NCI-H2029 treated with DMSO at 0.1 percent for 48 hours (cell line): Measurements from ENCODE around the gene NUP188.

Experiments
- DNase-seq: peaks from one replicate; lab custom pipeline; 2025; lab: John Stamatoyannopoulos, UW

NUP188 gene

DNA sequence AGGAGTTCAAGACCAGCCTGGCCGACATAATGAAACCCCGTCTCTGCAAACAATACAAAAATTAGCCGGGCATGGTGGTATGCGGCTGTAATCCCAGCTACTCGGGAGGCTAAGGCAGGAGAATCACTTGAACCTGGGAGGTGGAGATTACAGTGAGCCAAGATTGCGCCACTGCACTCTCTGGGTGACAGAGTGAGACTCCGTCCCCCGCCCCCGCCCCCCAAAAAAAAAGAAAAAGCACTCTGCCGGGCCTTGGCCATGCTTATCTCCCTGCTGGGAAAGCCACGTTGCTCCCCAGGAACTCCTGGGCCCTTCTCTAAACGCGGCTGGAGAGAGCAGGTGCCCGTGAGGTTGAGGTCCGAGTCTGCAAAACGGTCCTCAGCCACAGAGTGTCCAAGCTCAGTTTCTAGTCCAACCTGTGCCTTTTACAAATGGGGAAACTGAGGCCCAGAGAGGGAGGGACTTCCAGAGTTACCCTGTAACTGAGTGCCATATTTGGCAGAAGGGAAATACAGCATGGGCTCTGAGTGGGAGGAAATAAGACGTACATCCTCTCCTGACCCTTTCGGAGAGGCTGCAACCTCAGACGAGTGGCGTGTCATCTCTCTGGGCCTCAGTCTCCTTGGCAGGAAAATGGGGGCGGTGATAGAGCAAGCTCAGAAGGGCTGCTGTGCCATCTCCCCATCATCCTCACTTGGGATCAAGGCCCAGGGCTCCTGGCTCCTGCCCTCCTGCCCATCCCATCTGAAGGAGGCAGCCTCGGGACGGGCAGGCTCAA lies 33.3 kb upstream of the NUP188 start:
- no peak for DNase-seq

GRCh38 chr9:128916204-128916603 lies 31.3 kb upstream of the NUP188 start:
- DNase-seq, result no peak

DNA sequence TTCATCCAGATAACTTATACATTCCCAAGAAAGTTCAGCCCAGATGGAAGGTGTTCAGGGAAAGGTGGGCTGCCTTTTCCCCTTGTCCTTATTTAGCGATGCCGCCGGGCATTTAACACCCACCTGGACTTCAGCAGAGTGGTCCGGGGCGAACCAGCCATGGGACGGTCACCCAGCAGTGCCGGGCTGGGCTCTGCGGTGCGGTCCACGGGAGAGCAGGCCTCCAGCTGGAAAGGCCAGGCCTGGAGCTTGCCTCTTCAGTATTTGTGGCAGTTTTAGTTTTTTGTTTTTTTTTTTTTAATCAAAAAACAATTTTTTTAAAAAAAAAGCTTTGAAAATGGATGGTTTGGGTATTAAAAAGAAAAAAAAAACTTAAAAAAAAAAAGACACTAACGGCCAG lies 30.8 kb upstream of the NUP188 start:
- DNase-seq, result no peak

- peak; percentile 77 for DNase-seq
Measured at GRCh38 chr9:128917151-128917849, 30.2 kb upstream of the NUP188 start.

DNA sequence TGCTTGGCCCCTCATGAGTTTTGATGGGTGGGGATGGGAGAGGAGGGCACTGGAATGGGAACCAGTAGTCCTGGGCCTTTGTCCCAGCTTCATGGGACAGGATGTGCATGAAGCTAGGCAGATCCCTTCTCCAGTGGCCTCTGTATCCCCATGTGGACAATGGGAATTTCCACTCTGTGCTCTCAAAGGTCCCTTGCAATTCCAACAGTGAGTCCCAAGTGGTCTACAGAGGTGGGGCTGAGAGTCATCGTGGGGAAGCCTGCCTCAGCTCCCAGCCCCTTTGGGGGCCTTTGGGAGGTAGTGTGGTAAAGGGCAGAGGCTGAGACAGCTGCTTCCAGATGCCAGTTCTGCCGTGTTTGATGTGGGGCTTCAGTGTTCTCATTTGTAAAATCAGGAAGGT lies 28.6 kb upstream of the NUP188 start:
- no peak for DNase-seq

DNA sequence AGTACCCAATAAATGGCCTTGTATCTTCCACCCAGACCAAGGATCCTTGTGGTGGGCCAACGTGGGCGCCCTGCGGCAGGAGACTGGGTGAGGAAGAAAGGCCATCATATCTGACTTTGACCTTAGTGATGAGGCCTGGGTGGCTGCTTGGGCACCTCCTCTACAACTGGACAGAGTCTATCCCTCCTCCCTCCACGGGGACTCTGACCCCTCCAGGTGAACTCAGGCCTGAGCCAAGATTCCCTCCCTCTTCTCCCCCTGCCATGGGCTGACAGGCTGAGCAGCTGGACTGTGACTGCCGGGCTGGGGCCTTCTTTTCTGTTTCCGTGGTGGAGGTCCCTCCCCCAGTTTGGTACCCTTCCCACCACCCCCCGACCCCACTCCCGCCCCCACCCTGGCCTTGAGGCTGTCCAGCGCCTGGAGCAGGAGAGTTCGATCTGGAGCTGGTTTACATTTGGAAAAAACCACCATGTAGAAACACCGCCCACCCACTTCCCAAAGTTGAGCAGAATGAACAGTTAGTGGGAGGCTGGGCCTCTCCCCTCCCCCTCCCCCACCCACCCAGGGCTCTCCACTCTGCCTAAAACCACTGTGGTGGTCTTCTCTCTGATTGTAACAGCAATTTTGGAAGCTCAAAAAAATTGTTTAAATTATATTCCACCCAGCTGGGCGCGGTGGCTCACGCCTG lies 28.0 kb upstream of the NUP188 start:
- no peak for DNase-seq

DNA sequence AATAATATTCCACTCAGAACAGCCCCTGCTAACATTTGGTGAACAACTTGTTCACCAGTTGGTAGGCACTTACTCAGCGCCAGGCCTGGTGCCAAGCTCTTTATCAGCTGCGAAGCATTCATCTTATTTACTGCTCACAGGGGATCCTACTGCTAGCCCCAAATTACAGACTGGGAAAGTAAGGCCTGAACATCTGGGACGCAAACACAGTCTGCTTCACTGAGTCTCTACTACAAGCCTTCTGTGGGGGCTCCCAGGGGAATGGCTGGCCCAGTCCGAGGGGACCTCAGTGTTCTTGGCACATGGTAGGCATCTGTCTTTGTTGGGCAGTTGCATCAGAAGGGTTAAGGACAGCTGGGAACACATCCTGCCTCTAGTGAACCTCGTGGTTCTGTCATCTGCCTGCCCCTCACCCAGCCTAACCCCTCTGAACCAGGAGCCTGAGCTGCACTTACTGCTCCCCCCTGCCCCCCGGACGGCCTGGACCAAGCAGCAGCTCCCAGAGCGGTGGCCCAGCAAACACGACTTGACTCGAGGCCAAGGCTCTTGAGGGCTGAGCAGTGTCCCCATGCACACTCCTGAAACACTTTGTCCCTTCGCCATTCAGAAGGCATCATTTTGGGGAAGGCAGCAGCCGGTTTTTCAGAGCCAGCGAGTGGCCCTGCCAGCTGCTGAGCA lies 27.0 kb upstream of the NUP188 start, which contains the start of gene PHYHD1:
Gene PHYHD1, plus strand, starts transcription at position 602 of the 678 bp plus-strand sequence. CDS start 1,342 bp downstream, outside the sequence.
- peak; percentile 85 for DNase-seq

DNA sequence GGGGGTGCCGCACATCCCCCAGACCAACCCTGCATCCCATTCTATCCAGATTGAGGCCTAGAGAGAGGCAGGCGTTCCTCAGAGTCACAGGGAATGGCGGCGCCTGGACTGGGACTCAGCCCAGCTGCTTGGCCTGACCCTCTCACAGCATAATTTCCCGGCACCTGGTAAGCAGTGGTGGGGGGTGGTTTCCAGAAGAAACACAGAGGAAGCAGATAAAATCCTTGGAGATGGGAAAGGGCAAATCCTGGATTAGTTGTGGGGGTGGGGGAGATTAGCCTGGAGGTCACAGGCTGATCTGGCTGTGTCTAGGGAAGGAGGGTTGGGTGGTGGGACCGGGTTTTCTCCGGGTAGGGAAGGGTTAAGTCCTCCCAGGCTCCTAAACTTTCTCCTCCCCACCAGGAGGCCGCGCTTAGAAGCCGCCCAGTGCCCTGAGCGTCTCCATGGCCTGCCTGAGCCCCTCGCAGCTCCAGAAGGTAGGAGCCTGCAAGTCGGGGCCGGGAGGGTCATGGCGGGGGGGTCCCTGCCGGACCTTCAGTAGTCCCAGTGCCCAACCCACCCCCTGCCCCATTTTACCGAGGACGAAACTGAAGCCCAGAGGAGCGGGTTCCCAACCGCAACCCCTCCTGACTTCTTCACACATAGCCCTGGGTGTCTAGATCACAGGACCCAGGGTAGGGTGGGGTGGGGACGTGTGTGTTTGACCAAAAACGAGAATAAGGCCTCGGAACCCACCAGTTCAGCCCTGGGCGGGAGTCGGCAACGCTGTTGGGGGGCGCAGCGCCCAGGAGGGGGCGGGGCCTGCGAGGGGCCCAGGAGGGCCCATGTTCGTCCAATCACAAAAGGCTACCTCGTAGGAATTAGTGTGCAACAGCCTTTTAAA lies 25.4 kb upstream of the NUP188 start:
- DNase-seq, result no peak

- DNase-seq, result no peak
Measured at GRCh38 chr9:128923493-128923883, 24.0 kb upstream of the NUP188 start.

DNA sequence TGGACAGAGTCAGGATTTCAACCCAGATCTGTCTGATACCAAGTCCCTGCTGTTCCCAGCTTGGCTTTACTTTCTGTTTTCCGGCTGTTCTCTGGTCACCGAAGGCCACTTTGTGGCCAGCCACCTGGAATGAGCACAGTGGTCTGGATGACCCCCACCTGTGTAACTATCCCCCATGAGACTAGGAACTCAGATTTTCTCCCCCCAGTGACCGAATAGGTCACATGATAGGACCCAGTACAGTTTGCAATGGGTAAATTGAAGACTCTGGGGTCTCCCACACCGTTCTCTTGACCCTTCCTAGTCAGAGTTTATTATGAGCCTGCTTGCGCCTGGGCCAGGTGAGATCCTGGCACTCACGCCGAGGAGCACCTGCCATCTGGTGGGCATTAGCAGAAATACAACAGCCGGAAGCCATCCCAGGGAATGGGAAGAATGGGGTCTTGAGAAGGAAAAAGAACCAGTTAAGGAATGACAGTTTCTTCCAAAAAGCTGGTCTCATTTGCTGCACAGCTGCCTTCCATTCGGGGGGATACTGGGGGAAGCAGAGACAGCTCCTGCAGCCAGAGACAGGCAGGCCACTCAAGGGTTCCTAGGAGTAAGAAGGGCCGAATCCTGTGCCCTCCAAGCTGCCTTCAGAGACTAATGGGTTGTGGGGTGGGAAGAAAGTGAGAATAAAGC lies 19.6 kb upstream of the NUP188 start:
- DNase-seq, result peak; percentile 36

GRCh38 chr9:128928624-128929023 lies 18.9 kb upstream of the NUP188 start:
- DNase-seq, result no peak

- DNase-seq, result no peak
Measured at GRCh38 chr9:128929560-128929959, 17.9 kb upstream of the NUP188 start.

DNA sequence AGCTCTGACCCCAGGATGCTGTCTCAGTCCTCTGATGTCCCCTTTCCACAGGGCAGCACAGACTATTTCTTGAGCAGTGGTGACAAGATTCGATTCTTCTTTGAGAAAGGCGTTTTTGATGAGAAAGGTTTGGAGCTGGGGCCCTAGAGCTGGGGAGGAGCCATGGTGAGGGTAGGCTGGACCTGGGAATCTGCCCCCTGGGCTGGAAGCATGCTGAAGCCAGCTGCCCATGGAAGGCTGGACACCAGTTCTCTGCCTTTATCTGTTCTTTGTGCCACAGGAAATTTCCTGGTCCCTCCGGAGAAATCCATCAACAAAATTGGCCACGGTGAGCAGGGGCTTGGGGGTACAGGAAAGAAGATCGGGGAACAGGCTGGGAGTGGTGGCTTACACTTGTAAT lies 13.8 kb upstream of the NUP188 start:
- no peak for DNase-seq

DNA sequence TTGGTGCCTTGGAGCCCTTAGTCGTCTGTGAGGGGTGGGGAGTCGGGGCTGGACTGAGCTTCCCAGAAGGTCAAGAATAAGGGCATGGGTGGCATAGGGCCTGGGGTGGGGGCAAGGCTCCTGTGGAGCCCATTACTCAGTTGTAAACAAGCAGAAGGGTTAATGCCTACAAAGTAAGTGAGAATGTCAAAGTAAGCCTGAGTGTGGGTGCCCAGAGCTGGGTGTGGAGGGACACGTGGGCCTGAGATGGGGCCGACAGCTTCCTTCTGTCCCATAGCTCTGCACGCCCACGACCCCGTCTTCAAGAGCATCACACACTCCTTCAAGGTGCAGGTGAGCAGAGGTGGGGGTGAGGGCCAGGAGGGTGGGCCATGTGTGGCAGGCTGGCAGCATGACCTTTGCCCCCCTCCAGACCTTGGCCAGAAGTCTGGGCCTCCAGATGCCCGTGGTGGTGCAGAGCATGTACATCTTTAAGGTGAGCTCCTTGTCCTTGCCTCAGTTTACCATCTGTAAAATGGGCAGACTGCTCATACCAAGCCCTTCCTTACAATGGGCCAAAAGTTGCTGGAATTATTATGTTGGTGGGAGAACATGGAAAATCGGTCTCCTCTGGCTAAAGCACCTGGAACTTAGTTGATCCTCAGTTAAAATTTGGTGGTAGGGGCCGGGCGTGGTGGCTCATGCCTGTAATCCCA lies 11.2 kb upstream of the NUP188 start:
- no peak for DNase-seq

DNA sequence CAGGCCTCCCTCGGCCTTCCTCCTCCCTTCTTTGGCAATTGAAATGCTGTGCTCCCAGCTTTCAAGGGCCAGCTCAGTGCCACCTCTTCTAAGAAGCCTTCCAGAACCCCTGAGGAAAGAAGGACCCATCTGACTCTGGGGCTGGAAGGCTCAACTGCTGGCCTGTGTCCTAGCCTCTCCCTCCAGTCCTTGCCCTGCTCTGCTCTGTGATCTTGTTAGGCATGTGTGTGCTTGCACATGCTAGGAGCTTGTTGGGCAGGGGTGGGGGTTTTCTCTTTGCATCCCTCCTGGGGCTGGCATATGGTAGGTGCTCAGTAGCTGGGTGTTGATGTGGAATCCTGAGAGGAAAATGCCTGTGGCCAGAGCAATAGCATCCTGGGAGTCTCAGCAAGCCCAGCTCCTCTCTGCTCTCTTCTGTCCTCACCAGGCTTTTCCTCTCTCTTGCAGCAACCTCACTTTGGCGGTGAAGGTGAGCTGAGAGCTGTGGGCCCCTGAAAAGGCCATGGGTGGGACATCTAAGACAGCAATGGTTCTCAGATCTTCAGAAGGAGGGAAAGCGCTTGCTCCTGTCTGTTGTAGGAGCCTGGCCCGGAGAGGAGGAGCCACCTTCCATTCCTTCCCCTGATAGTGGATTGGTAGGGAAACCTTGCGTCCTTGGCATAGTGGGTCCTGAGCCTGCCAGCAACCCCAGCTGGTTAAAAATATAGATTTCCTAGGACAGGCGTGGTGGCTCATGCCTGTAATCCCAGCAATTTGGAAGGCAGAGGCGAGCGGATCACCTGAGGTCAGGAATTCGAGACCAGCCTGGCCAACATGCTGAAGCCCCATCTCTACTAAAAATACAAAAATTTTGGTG lies 10.0 kb upstream of the NUP188 start:
- no peak for DNase-seq

GRCh38 chr9:128940271-128940921 lies 7.1 kb upstream of the NUP188 start:
- DNase-seq, result no peak

DNA sequence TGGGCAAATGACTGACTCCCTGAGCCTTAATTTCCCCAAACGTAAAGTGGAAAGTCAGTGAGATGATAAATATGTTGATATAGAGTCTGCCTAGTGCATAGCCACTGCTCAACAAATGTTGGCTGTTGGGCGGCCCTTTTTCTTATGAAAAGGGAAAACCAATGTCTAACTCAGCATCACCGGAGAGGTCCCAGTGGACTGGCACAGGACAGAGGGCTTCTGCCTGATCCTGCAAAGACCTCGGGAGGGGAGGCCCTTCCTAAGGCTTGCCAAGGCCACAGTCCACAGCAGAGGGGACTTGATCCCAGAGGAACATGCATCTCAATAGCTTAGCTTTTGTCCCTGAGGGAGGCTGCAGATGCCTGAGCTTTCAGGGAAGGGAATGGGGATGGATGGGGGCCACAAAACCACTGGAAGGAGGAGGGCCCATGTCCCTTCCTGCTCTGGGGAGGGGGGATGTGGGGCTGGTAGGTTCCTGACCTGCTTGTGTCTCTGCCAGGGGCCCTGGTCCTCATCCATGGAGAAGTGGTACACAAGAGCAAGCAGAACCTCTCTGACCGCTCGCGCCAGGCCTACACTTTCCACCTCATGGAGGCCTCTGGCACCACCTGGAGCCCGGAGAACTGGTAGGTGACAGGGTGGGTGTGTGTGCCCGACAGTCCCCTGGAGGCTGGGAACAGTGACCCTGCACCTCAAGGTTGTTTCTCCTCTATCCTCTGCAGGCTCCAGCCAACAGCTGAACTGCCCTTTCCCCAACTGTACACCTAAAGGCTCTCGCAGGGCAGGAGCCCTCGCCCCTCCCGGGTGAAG lies 6.3 kb upstream of the NUP188 start:
- DNase-seq, result no peak
